ENCODE data around the gene BBS2. TPM values are rescaled to one million over a fixed set of nuclear protein-coding genes. Genes with fewer than 3 reads are reported as not detected.

BBS2 gene
- total RNA-seq, 2 donors from 2014 or later: 35.3 to 52.6 TPM

GRCh38 chr16:56450275-56450985 is 69.4 kb downstream of the BBS2 start:
- no peaks in the 10 kb centered on the region for H3K27me3 Mint-ChIP-seq (ENCODE audit: insufficient read depth)
- 5 to 10% methylated on average over 7 to 18 of the region's 18 CpGs for WGBS, 2 experiments (ENCODE audit: insufficient coverage in 1 of 2, insufficient read length in 1 of 2)
- Histone ChIP-seq H3K27ac (ENCODE audit: low read depth, low read length) (peak overlapping the region; percentile 71), H3K9me3 (ENCODE audit: control insufficient read depth, low read length) (no peaks in the 10 kb centered on the region), H3K4me3 (ENCODE audit: low read length) (peak overlapping the region; percentile 90), H3K9ac (ENCODE audit: extremely low read depth, low read length, poor library complexity, severe bottlenecking) (peak overlapping the region; percentile 91), H3K4me1 (ENCODE audit: control insufficient read depth, insufficient read depth, low read length) (peaks cover 12% of the 10 kb centered on the region), H3K36me3 (ENCODE audit: control insufficient read depth, insufficient read depth, low read length) (peaks cover 47% of the 10 kb centered on the region), H3K27me3 (ENCODE audit: control insufficient read depth, insufficient read depth, low read length, poor library complexity, severe bottlenecking) (no peaks in the 10 kb centered on the region)
- peak; percentile 50 for DNase-seq
- H3K9me3 Mint-ChIP-seq: no peaks in the 10 kb centered on the region
- peaks cover 29% of the 10 kb centered on the region for H3K36me3 Mint-ChIP-seq (ENCODE audit: low read depth)
- H3K4me3 Mint-ChIP-seq: peak overlapping the region; percentile 86
- peaks cover 25% of the 10 kb centered on the region for H3K4me1 Mint-ChIP-seq
- no peak for TF ChIP-seq CTCF (conservative IDR thresholded peaks at IDR 0.05)
- H3K27ac Mint-ChIP-seq: peak overlapping the region; percentile 97

- no peaks in the 10 kb centered on the region for H3K9me3 Mint-ChIP-seq
- Histone ChIP-seq H3K4me1 (ENCODE audit: control insufficient read depth, insufficient read depth, low read length) (peaks cover 12% of the 10 kb centered on the region), H3K27ac (ENCODE audit: low read depth, low read length) (no peak overlapping the region), H3K27me3 (ENCODE audit: control insufficient read depth, insufficient read depth, low read length, poor library complexity, severe bottlenecking) (no peaks in the 10 kb centered on the region), H3K4me3 (ENCODE audit: low read length) (peak overlapping the region; percentile 90), H3K36me3 (ENCODE audit: control insufficient read depth, insufficient read depth, low read length) (peaks cover 45% of the 10 kb centered on the region), H3K9me3 (ENCODE audit: control insufficient read depth, low read length) (no peaks in the 10 kb centered on the region), H3K9ac (ENCODE audit: extremely low read depth, low read length, poor library complexity, severe bottlenecking) (no peak overlapping the region)
- DNase-seq: no peak
- no peak overlapping the region for H3K4me3 Mint-ChIP-seq
- H3K27ac Mint-ChIP-seq: peak overlapping the region; percentile 23
- peaks cover 29% of the 10 kb centered on the region for H3K36me3 Mint-ChIP-seq (ENCODE audit: low read depth)
- H3K27me3 Mint-ChIP-seq (ENCODE audit: insufficient read depth): no peaks in the 10 kb centered on the region
- TF ChIP-seq CTCF (conservative IDR thresholded peaks at IDR 0.05): no peak
- peaks cover 25% of the 10 kb centered on the region for H3K4me1 Mint-ChIP-seq
Observed at GRCh38 chr16:56448005-56448404, 71.8 kb downstream of the BBS2 start.

DNA sequence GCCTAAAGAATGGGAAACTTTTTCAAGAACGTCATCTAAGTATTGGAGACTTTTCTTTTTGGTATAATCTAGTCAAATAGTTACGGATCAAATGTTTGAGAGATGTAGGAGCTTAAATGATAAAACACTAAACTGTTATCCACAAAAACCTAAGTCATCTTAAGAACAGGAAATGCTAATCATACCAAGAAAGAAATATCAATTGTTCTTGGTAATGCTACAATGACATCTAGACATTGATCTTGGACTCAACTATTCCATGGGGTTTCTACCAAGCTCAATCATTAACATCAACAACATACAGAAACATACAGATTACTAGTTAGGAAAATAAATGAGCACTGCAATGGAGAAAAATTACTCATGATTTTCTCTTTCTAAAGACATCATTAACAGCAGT is 72.5 kb downstream of the BBS2 start:
- H3K4me1 Mint-ChIP-seq: peaks cover 19% of the 10 kb centered on the region
- Histone ChIP-seq H3K4me1 (ENCODE audit: control insufficient read depth, insufficient read depth, low read length) (peaks cover 9% of the 10 kb centered on the region), H3K36me3 (ENCODE audit: control insufficient read depth, insufficient read depth, low read length) (peaks cover 50% of the 10 kb centered on the region), H3K27ac (ENCODE audit: low read depth, low read length) (no peak overlapping the region), H3K4me3 (ENCODE audit: low read length) (peak overlapping the region; percentile 90), H3K9me3 (ENCODE audit: control insufficient read depth, low read length) (no peaks in the 10 kb centered on the region), H3K27me3 (ENCODE audit: control insufficient read depth, insufficient read depth, low read length, poor library complexity, severe bottlenecking) (no peaks in the 10 kb centered on the region), H3K9ac (ENCODE audit: extremely low read depth, low read length, poor library complexity, severe bottlenecking) (no peak overlapping the region)
- DNase-seq: no peak
- 95% methylated on average over 1 of the region's 2 CpGs; no CpG with 5 or more reads in 1 of the 2 experiments for WGBS, 2 experiments (ENCODE audit: insufficient coverage in 1 of 2, insufficient read length in 1 of 2)
- H3K4me3 Mint-ChIP-seq: no peak overlapping the region
- H3K27me3 Mint-ChIP-seq (ENCODE audit: insufficient read depth): no peaks in the 10 kb centered on the region
- H3K36me3 Mint-ChIP-seq (ENCODE audit: low read depth): peaks cover 36% of the 10 kb centered on the region
- no peak overlapping the region for H3K27ac Mint-ChIP-seq
- no peak for TF ChIP-seq CTCF (conservative IDR thresholded peaks at IDR 0.05)
- H3K9me3 Mint-ChIP-seq: no peaks in the 10 kb centered on the region
